ENCODE data around the gene SKA3.
A peak's percentile ranks its signal among the peaks of the same experiment; 100 is the strongest.
"Not testable (repeated sequence)": the region's sequence is repeated elsewhere in the genome, so short reads cannot be mapped to it uniquely, and the experiment has no call there.

SKA3 gene
- 0.24 to 0.48 reads per million in 2 experiments for total RNA-seq

DNA sequence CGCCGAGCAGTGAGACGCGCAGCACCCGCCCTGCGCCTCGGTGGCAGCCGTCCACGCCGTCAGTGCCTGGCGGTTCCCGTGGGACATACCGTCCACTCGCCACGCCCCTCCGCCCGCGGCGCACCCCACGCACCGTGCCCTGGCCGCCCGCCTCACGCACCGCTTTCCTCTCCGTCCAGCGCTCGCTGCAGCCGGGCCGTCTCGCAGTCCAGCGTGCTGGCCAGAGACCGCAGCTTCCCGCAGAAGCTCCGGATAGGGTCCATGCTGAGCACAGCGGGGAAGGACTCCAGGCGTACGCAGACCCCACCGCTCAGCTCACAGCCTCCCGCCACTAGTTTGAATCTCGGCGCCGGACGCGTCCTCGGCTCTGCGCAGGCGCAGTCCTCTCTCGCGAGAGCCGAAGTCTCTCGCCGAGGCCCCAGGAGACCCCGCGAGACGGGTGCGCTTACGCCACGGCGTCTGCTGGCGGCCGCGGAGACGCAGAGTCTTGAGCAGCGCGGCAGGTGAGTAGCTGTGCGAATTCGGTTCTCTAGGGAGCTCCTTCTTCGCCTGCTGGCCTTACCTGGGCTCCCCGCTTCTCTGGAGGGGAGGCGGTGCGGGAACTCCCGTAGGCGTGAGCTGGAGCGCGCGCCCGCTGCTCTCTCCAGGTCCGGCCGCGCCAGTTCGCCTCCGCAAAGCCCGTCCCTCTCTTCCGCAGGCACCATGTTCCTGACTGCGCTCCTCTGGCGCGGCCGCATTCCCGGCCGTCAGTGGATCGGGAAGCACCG lies at the start of gene SKA3, which contains the start of gene MRPL57:
Gene SKA3 (minus strand): TSS at position 338 of the 767 bp plus-strand sequence. CDS start 75 bp downstream, at position 263.
Gene MRPL57 (plus strand): TSS at position 444 of the 767 bp plus-strand sequence. CDS start 259 bp downstream, at position 703.
- peak; percentile 90 for DNase-seq (ENCODE audit: low read depth)

DNA sequence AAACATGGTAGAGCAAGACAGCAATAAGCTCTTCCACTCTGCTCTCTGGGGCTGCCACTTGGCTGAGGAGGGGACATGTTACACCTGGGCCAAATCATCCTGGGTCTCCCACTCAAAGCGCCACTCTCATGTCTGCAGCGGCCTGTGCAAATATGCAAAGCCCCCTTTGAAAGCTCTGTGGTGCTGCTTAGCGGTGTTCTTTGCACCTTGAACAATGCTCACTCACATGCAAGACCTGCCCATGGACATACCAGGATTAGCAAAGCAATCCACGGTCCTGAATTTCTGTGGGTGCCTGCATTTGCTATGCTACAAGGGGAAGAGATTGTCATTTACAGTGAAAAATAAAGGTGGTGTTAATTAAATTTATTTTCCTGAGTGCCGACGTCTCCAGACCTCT lies 48.7 kb upstream of the SKA3 start:
- DNase-seq (ENCODE audit: low read depth) = no peak

- DNase-seq (ENCODE audit: low read depth) = no peak
Observed at GRCh38 chr13:21221268-21221667, 44.9 kb upstream of the SKA3 start.

DNA sequence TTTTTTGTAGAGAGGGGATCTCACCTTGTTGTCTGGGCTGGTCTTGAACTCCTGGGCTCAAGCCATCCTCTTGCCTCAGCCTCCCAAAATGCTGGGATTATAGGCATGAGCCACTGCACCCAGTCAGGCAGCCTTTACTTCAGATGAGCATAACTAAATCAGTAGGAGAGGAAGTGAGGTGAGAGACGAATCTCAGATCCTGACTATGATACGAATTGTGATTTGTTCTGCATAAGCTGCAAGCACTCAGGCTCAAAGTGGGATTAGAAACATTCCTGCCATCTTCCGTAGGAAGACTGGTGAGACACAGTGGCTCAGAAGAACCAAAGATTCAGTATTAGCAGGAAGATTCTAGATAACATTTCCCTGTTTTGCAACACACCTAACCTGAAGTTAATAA lies 43.4 kb upstream of the SKA3 start:
- not testable (repeated sequence) for DNase-seq (ENCODE audit: low read depth)

DNA sequence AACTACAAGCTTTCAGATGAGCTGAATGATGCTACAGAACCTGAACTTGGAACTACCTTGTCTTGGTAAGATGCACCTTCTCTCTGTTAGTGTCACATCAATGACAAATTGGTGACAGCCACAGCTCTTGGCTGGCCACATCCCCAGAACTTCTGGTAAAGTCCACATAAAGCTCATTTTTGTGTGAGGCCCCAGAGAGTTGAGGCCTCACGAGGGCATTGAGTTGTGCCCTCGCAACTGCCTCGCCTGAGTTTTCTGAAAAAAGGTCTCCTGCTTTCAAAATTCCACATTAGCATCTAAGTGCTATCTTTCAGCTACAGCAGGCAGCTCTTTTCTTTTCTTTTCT lies 42.7 kb upstream of the SKA3 start:
- DNase-seq (ENCODE audit: low read depth) = no peak

- DNase-seq (ENCODE audit: low read depth) = no peak
Observed at GRCh38 chr13:21218351-21219035, 42.1 kb upstream of the SKA3 start.

DNA sequence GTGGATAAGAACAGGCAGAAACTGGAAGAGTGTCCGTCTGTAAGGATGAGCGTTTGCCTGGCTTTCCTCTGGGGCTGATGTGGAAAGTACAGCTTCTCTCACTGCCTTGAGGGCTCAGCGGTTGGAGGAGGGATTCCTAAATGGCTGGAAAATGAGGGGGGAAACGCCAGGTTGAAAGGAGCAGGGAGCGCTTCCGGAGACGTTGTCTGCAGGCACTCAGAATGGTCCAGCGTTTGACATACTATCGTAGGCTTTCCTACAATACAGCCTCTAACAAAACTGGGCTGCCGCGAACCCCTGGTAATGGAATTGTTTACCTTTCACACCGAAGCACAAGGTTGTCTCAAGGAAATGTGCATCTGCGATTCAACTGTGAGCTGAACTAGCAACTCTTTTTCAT lies 40.0 kb upstream of the SKA3 start:
- no peak for DNase-seq (ENCODE audit: low read depth)

- not testable (repeated sequence) for DNase-seq (ENCODE audit: low read depth)
Observed at GRCh38 chr13:21215419-21215818, 39.1 kb upstream of the SKA3 start.

- no peak for DNase-seq (ENCODE audit: low read depth)
Observed at GRCh38 chr13:21212138-21212775, 35.9 kb upstream of the SKA3 start.

- DNase-seq (ENCODE audit: low read depth) = no peak
Observed at GRCh38 chr13:21208652-21209154, 32.4 kb upstream of the SKA3 start.

- no peak for DNase-seq (ENCODE audit: low read depth)
Observed at GRCh38 chr13:21202767-21203531, 26.6 kb upstream of the SKA3 start.

GRCh38 chr13:21201456-21202190 lies 25.3 kb upstream of the SKA3 start:
- not testable (repeated sequence) for DNase-seq (ENCODE audit: low read depth)

- not testable (repeated sequence) for DNase-seq (ENCODE audit: low read depth)
Observed at GRCh38 chr13:21198391-21198790, 22.0 kb upstream of the SKA3 start.

GRCh38 chr13:21197606-21198225 lies 21.4 kb upstream of the SKA3 start:
- not testable (repeated sequence) for DNase-seq (ENCODE audit: low read depth)

DNA sequence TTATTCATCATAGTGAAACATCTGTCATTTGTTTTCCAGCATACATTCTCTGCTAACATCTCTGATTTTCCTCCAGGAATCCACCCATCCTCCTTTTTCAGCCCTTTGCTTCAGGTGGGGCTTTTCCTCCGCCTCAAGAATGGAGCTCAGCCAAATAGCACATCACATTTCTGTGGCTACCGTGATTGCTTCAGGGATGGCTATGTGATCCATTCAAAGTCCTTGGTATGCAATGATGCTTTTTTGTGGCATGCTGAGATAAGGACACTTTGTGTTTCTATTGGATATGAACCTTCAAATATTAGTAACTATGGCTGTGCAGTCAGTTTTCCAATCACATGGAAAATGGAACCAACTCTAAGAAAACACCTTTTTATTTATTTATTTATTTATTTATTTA lies 18.4 kb upstream of the SKA3 start:
- DNase-seq (ENCODE audit: low read depth) = not testable (repeated sequence)

GRCh38 chr13:21186410-21186809 lies 10.1 kb upstream of the SKA3 start:
- DNase-seq (ENCODE audit: low read depth) = not testable (repeated sequence)

- DNase-seq (ENCODE audit: low read depth) = no peak
Observed at GRCh38 chr13:21181671-21182070, 5.3 kb upstream of the SKA3 start.

DNA sequence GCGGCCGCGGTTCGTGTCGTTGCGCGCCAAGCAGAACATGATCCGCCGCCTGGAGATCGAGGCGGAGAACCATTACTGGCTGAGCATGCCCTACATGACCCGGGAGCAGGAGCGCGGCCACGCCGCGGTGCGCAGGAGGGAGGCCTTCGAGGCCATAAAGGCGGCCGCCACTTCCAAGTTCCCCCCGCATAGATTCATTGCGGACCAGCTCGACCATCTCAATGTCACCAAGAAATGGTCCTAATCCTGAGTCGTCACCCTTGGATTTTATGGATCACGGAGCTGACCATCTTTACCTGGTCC lies 581 bp upstream of the SKA3 start:
- DNase-seq (ENCODE audit: low read depth) = no peak

DNA sequence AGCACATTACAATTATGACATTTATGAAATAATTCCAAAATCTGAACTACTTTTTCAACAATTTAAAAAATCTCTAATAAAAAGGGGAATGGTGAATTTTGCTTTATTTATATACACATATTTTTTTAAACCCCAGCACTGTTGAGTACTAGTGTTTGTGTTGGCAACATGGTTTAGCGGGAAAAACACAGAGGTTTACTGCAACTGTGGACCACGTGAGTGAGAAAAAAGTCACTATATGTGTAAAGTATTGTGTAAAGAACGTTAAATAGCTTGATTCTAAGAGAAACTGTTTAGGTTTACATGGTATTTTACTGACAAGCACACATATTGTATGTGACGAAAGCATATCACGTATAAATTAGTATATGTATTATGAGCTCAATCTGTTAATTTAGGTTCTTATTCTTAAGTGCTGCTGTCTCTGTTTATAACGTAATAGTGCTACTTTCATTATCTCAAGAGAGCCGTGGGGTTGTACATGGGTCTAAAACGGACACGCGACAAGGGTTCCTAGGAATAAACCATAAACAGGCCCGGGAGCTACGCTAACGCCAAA lies 617 bp downstream of the SKA3 start:
- no peak for DNase-seq (ENCODE audit: low read depth)

DNA sequence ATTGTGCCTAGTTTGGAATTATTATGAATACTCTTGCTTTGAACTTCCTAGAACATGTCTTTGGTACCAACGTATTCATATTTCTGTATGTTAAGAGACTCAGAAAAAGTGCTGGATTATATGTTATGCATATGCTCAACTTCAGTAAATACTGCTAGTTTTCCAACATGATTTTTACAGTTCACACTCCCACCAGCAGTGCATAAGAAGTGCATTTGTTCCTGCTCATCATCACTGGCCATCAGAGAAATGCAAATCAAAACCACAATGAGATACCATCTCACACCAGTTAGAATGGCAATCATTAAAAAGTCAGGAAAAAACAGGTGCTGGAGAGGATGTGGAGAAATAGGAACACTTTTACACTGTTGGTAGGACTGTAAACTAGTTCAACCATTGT lies 2.6 kb downstream of the SKA3 start:
- DNase-seq (ENCODE audit: low read depth) = not testable (repeated sequence)
